ENCODE data around the gene ARPC1B.

The ARPC1B gene

DNA sequence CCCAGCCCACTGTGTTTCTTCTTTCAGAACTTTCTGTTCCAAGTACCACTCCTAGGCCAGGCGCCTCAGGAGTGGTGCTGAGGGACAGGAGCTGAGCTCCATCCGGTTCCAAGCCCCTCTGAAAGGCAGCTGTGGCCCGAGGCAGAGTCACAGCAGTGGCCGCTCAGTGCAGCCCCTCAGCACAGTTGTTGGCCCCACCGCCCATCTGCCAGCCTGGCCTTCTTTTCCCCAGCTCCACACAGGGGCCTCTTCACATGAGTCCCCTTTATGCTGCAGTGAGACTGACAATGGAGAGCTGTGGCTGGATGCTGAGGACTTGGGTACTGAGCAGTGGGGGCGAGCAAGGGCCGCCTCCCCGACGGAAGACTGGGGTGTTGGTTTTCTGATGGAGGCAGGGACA lies 43.7 kb downstream of the ARPC1B start:
- no peak for DNase-seq (ENCODE audit: low read depth)
- no peak overlapping the region for H3K4me3 ChIP-seq (replicated peaks; ENCODE audit: low read depth, low read length)
- TF ChIP-seq, protein P1, sequence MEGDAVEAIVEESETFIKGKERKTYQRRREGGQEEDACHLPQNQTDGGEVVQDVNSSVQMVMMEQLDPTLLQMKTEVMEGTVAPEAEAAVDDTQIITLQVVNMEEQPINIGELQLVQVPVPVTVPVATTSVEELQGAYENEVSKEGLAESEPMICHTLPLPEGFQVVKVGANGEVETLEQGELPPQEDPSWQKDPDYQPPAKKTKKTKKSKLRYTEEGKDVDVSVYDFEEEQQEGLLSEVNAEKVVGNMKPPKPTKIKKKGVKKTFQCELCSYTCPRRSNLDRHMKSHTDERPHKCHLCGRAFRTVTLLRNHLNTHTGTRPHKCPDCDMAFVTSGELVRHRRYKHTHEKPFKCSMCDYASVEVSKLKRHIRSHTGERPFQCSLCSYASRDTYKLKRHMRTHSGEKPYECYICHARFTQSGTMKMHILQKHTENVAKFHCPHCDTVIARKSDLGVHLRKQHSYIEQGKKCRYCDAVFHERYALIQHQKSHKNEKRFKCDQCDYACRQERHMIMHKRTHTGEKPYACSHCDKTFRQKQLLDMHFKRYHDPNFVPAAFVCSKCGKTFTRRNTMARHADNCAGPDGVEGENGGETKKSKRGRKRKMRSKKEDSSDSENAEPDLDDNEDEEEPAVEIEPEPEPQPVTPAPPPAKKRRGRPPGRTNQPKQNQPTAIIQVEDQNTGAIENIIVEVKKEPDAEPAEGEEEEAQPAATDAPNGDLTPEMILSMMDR (IDR thresholded peaks at IDR 0.05; ENCODE audit: low read length, missing control alignments), result no peak

DNA sequence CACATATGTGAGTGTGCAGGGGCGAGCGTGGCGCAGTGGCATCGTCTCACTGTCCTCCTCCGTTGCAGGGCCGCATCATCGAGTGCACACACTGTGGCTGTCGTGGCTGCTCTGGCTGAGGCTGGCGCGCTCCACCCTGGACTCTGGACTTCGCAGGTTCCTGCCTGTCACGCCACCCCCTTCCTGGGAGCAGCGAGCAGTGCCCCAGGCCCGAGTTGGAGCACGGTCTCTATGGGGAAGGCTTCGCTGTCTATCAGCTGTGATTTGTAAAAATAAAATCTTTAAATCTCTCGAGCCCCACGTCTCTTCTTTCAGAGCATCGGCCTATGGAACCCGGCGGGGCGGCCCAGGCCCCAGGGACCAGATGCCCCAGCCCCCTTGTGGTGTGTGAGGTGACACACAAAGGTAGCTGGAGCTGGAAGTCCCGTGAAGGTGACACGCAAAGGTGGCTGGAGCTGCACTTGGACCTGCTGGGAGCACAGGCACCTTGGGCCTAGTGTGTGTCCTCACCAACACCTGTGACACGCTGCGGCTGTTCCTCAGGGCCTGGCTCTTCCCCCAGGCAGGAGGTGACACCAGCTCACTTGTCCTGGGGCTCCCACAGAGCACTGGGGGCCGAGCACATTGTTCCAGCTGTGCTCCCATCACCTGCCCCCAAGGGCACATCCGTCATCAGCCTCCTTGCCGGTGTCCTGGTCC lies 44.9 kb downstream of the ARPC1B start:
- H3K4me3 ChIP-seq (replicated peaks; ENCODE audit: low read depth, low read length), result no peak overlapping the region
- TF ChIP-seq, protein P1 (IDR thresholded peaks at IDR 0.05; ENCODE audit: low read length, missing control alignments), result no peak
- no peak for DNase-seq (ENCODE audit: low read depth)

- DNase-seq (ENCODE audit: low read depth), result no peak
- TF ChIP-seq, protein P1 (IDR thresholded peaks at IDR 0.05; ENCODE audit: low read length, missing control alignments), result no peak
- no peak overlapping the region for H3K4me3 ChIP-seq (replicated peaks; ENCODE audit: low read depth, low read length)
These were observed 45.7 kb downstream of the ARPC1B start for GRCh38 chr7:99420213-99420612.

GRCh38 chr7:99420986-99421385 lies 46.5 kb downstream of the ARPC1B start:
- DNase-seq (ENCODE audit: low read depth), result no peak
- TF ChIP-seq, protein P1 (IDR thresholded peaks at IDR 0.05; ENCODE audit: low read length, missing control alignments), result no peak
- H3K4me3 ChIP-seq (replicated peaks; ENCODE audit: low read depth, low read length), result no peak overlapping the region

DNA sequence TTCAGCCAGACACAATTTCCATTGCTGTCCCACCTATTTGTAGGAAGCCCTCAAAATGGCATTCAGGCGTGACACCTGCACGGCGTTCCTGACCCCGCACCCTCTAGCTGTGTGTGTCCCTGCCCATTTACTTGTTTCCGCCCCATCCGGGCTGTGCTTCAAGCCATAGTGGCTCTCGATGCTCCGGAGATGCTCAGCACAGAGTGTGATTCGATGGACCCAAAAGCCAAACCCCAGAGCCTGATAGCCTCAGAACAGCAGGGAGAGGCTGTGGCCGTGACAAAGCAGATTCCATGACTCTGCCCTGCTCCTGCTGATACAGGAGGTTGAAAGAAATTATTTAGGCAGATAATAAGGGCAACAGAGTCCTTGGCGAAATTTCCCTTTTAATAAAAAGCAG lies 47.7 kb downstream of the ARPC1B start:
- H3K4me3 ChIP-seq (replicated peaks; ENCODE audit: low read depth, low read length), result no peak overlapping the region
- TF ChIP-seq, protein P1 (IDR thresholded peaks at IDR 0.05; ENCODE audit: low read length, missing control alignments), result no peak
- no peak for DNase-seq (ENCODE audit: low read depth)

- no peak for DNase-seq (ENCODE audit: low read depth)
- TF ChIP-seq, protein P1 (IDR thresholded peaks at IDR 0.05; ENCODE audit: low read length, missing control alignments), result no peak
These were observed 48.1 kb downstream of the ARPC1B start for GRCh38 chr7:99422625-99423024.

More at GRCh38 chr7:99422625-99423024, 48.1 kb downstream of the ARPC1B start:
- no peak overlapping the region for H3K4me3 ChIP-seq (replicated peaks; ENCODE audit: low read depth, low read length)

Data from fibroblast of pulmonary artery (primary cell).